AG09319 (cell line): ENCODE data around the gene CIC.

Experiments used
- DNase-seq: peaks from one replicate; pipeline ENCODE4 v3.0.0-alpha.2; 2010; ENCODE audit warnings: low read depth; ENCODE audit errors: extremely low read depth
- CTCF ChIP-seq: IDR thresholded peaks from 2 replicates; pipeline ENCODE4 v1.5.1; 2011; ENCODE audit warnings: low read depth, mild to moderate bottlenecking, inconsistent platforms, low read length, moderate library complexity

CIC gene

GRCh38 chr19:42277821-42278451 lies 8.9 kb downstream of the CIC start:
- TF ChIP-seq CTCF, result no peak

GRCh38 chr19:42278452-42279154 lies 9.6 kb downstream of the CIC start:
- DNase-seq, result no peak
- TF ChIP-seq CTCF, result no peak

More at GRCh38 chr19:42277821-42278451, 8.9 kb downstream of the CIC start:
- no peak for DNase-seq

- DNase-seq, result no peak
- no peak for TF ChIP-seq CTCF
These were observed 10.3 kb downstream of the CIC start for GRCh38 chr19:42279155-42279901.

- peak; percentile 53 for DNase-seq
- peak; percentile 81 for TF ChIP-seq CTCF
These were observed 11.1 kb downstream of the CIC start for GRCh38 chr19:42279902-42280814.

- TF ChIP-seq CTCF, result no peak
- no peak for DNase-seq
These were observed 11.7 kb downstream of the CIC start for GRCh38 chr19:42280815-42281145.

GRCh38 chr19:42281146-42281826 lies 12.2 kb downstream of the CIC start:
- TF ChIP-seq CTCF, result no peak
- no peak for DNase-seq
